Lung (tissue), 12 donors: Measurements from ENCODE around the gene OR2W1. TPM values are rescaled to one million over a fixed set of nuclear protein-coding genes. Genes with fewer than 3 reads are reported as not detected.

Experiments
- ATAC-seq: fragments of 200-7000 bp; cut with Tn5 transposase; one replicate; pipeline ENCODE4 v1.9.1; 2020; ENCODE audit warnings: moderate number of reproducible peaks; ENCODE audit not compliant: insufficient read depth, low FRiP score
- DNase-seq, 3 donors: peaks; one replicate each; pipeline ENCODE4 v3.0.0-alpha.2; 2013 to 2017
- H3K27ac ChIP-seq, 2 donors: one replicate each; pipeline ENCODE4 v1.5.1; 2013; ENCODE audit warnings: mild to moderate bottlenecking in 2 of 2, moderate library complexity in 2 of 2, control low read depth in 1 of 2, inconsistent platforms in 1 of 2, low read depth in 1 of 2, low read length in 1 of 2
- H3K27me3 ChIP-seq, 3 donors: one replicate each; pipeline ENCODE4 v1.5.1; 2013; ENCODE audit warnings: low read length in 2 of 3; ENCODE audit not compliant: control insufficient read depth in 3 of 3, insufficient read depth in 3 of 3
- H3K36me3 ChIP-seq, 4 donors: one replicate each; pipeline ENCODE4 v1.5.1; 2013; ENCODE audit warnings: low read length in 4 of 4, mild to moderate bottlenecking in 1 of 4, moderate library complexity in 1 of 4; ENCODE audit not compliant: control insufficient read depth in 4 of 4, insufficient read depth in 4 of 4
- H3K4me1 ChIP-seq, 5 donors: one replicate each; pipeline ENCODE4 v1.5.1; 2013; ENCODE audit warnings: low read length in 5 of 5, mild to moderate bottlenecking in 2 of 5, moderate library complexity in 1 of 5; ENCODE audit not compliant: control insufficient read depth in 5 of 5, insufficient read depth in 5 of 5
- H3K4me3 ChIP-seq: one replicate; pipeline ENCODE4 v1.5.1; 2013; ENCODE audit warnings: mild to moderate bottlenecking, control low read depth, moderate library complexity
- H3K9ac ChIP-seq, 2 donors: one replicate each; pipeline ENCODE4 v1.5.1; 2013; ENCODE audit warnings: low read length in 2 of 2, control low read depth in 1 of 2; ENCODE audit not compliant: insufficient read depth in 1 of 2
- H3K9me3 ChIP-seq, 4 donors: one replicate each; pipeline ENCODE4 v1.5.1; 2013; ENCODE audit warnings: low read length in 3 of 4, mild to moderate bottlenecking in 1 of 4, moderate library complexity in 1 of 4; ENCODE audit not compliant: control insufficient read depth in 4 of 4, insufficient read depth in 3 of 4
- CTCF ChIP-seq: IDR thresholded peaks from 2 replicates; pipeline ENCODE4 v1.5.1; 2012; ENCODE audit warnings: mild to moderate bottlenecking; ENCODE audit errors: control extremely low read depth, extremely low read depth
- WGBS, 2 donors: extraction: QIAGEN DNeasy Blood & Tissue Kit; methylation state at CpG; one replicate each; pipeline ENCODE4 v1.1.7; 2013; 5-methylcytosine and 5-hydroxymethylcytosine counted together
- polyA plus RNA-seq, 2 donors: library from polyadenylated mRNA; stranded (reverse); fragments of 200-250 nt; gene quantifications; one replicate each; pipeline ENCODE4 v1.2.1, GENCODE V29; 2013
- total RNA-seq, 2 donors: library from RNA; depleted of rRNA in 1 of 2; stranded (reverse); fragments of >200 nt in 1 of 2; gene quantifications; one replicate each; pipeline ENCODE4 v1.2.1, GENCODE V29; 2014 to 2021
- donor health status: control.
- donor health status: control.
- donor health status: Bipolar disorder and iron deficiency.
- donor health status: healthy.
- donor health status: DM: yes; HTN: yes; CAD: no.

Gene OR2W1
- total and polyA plus RNA-seq, 4 donors = not detected

GRCh38 chr6:29082457-29082856 is 37.5 kb upstream of the OR2W1 start:
- DNase-seq = no peak
- TF ChIP-seq CTCF = no peak
- Histone ChIP-seq H3K36me3 (no peaks in the 10 kb centered on the region), H3K27ac (no peak overlapping the region), H3K9me3 (no peaks in the 10 kb centered on the region), H3K27me3 (no peaks in the 10 kb centered on the region), H3K9ac (no peak overlapping the region), H3K4me1 (no peaks in the 10 kb centered on the region), H3K4me3 (no peak overlapping the region)
- WGBS, 2 donors = 94% methylated on average over 15 of the region's 15 CpGs
- ATAC-seq = no peak

GRCh38 chr6:29081312-29081711 is 36.3 kb upstream of the OR2W1 start:
- H3K4me1 ChIP-seq = no peaks in the 10 kb centered on the region
- H3K9ac ChIP-seq = no peak overlapping the region
- ATAC-seq = no peak
- H3K4me3 ChIP-seq = no peak overlapping the region
- no peak overlapping the region for H3K27ac ChIP-seq
- H3K36me3 ChIP-seq = no peaks in the 10 kb centered on the region
- H3K9me3 ChIP-seq = no peaks in the 10 kb centered on the region
- TF ChIP-seq CTCF = no peak
- no peaks in the 10 kb centered on the region for H3K27me3 ChIP-seq
- no peak for DNase-seq

- H3K4me3 ChIP-seq = no peak overlapping the region
- no peaks in the 10 kb centered on the region for H3K27me3 ChIP-seq
- no peak overlapping the region for H3K27ac ChIP-seq
- H3K9me3 ChIP-seq = no peaks in the 10 kb centered on the region
- 71 to 84% methylated on average over 1 of the region's 1 CpG for WGBS, 2 donors
- no peak overlapping the region for H3K9ac ChIP-seq
- no peaks in the 10 kb centered on the region for H3K4me1 ChIP-seq
- H3K36me3 ChIP-seq = no peaks in the 10 kb centered on the region
- no peak for TF ChIP-seq CTCF
- ATAC-seq = no peak
- DNase-seq = no peak
Measured at GRCh38 chr6:29079203-29079602, 34.2 kb upstream of the OR2W1 start.

- TF ChIP-seq CTCF = peak; percentile 17
- Histone ChIP-seq H3K9me3 (no peaks in the 10 kb centered on the region), H3K27ac (no peak overlapping the region), H3K27me3 (peaks cover 0 to 2% (median 0%) of the 10 kb centered on the region in 3 donors), H3K4me3 (no peak overlapping the region), H3K9ac (no peak overlapping the region), H3K36me3 (no peaks in the 10 kb centered on the region), H3K4me1 (no peaks in the 10 kb centered on the region)
- DNase-seq = peak in 1 of 3 donors; percentile 4
- 36 to 37% methylated on average over 9 of the region's 9 CpGs for WGBS, 2 donors
- ATAC-seq = no peak
Measured at GRCh38 chr6:29071831-29072723, 27.1 kb upstream of the OR2W1 start.
